GM19438 (cell line): ENCODE results near the gene SLCO2A1.

Source experiments
- ATAC-seq: cut with Tn5 transposase; IDR thresholded peaks from one replicate; pipeline ENCODE4 v1.9.1; 2021; ENCODE audit warnings: low read depth; ENCODE audit not compliant: unreplicated experiment

Gene SLCO2A1

DNA sequence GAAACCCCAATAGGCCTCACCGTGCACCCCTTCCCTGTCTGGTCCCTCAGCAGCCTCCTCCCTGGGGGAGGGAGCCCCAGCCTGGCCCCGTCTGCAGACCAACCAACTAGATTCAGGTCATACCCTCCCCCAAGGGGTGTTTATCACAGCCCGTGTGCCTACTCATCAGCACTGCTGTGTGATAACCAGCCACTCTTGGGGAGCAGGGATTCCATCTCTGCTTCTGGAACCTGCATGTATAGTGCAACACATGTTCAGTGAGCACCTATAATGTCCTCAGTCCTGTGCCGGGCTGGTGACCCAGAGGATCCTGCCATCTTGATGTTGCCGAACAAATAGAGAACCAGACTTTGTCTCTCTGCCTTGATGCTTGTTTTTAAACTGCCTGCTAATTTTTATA, 6.6 kb upstream of the SLCO2A1 start:
- no peak for ATAC-seq

DNA sequence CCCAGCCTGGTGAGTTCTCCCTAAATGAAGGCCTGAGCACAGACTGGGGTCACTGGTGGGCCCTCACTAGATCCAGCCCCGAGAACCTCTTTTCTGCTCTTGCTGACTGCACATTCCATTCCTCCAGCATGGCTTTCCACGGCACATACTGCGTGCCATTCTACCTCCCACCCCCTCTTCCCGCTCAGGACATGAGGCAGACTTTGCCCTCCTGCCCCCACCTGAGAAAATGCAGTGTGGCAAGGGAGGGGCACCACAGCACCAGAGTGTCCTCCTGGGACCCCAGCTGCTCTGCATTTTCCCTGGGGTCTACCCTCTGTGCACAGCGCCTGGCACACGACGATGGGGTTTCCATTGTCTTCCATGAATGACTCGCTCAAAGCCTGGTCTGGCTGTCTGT, 6.1 kb upstream of the SLCO2A1 start:
- no peak for ATAC-seq

- ATAC-seq: no peak
These were observed 4.5 kb upstream of the SLCO2A1 start for GRCh38 chr3:134034005-134034785.

- ATAC-seq: no peak
These were observed 3.7 kb upstream of the SLCO2A1 start for GRCh38 chr3:134033315-134033996.

DNA sequence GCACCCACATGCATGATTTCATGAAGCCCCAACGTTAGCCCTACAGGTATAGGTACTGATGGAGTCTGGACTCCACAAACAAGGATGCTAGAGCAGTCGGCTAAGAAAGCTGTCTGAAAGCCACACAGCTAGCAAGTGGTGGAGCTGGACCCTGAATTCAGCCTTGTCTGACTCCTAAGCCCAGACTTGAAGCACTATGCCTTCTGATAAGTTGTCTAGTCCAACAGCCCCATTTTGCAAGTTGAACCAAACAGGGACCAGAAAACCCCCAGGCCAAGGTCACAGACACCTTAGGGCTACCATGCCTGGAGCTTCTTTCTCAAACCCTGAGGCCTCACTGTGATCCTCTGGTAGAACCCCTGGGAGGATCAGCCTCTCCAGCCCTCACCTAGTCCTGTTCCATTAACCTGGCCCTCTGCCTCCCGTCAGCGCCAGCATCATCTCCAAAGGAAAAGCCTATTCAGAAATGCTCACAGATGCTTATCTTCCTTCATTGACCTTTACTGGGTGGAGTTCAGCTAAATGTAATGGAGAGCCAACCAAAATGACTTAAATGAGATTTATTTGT, 1.7 kb upstream of the SLCO2A1 start:
- ATAC-seq: no peak

GRCh38 chr3:134030379-134031347, 938 bp upstream of the SLCO2A1 start:
- ATAC-seq: no peak

GRCh38 chr3:134029256-134029733, 430 bp downstream of the SLCO2A1 start:
- no peak for ATAC-seq

DNA sequence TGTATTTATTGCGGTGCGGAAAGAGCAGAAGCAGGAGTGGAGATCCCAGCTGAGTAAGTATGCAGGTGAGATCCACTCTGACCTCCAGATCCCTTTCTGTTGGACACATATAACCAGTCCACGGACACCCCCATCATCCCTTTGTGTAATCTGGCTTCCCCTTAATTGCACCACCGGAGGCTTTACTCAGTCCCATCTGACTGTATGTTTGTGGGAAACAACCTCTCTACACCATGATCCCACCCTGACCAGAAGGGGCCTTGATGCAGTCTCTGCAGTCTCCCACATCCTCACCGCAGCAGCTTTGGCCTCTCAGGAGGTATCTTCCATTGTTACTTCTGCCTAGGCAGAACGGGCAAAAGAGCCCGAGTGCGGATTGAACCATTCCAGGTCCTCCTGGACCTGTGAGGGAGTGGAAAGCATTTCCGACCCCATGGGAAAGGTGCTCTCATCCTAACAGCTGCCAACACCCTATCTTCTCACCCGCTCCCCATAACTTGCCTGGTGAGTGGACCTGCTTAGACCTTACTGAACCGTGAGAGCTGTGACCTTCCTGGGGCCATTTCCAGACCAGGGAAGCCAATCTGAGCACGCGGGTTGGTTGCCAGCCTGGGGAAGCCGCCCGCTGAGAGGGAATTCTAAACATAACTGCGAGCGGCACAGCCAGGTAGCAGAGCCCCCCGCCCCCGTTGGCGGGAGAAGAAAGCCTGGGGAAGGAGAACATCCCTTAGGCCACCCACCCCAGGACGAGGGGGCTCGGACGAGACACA, 1.1 kb downstream of the SLCO2A1 start:
- no peak for ATAC-seq

DNA sequence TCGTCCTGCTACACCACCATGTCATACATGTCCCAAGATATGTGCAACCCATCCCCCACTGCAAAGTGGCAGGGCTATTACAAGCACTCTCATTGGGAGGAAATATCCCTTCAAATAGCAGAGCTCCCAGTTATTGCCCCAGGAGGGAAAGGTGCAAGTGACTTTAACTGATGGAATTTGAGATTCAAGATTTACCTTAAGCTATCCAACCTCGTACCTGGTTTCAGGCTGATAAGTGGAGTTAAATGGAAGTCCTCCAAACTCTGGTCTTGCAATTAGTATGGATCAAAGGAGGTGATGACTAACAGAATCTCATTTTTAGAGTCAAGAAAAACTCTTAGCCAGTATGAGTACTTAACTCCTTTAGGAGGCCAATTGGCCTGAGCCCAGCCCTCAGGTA, 2.1 kb downstream of the SLCO2A1 start:
- ATAC-seq: no peak

GRCh38 chr3:134020135-134020680, 9.5 kb downstream of the SLCO2A1 start:
- ATAC-seq: no peak

GRCh38 chr3:134018850-134019249, 10.9 kb downstream of the SLCO2A1 start:
- no peak for ATAC-seq

DNA sequence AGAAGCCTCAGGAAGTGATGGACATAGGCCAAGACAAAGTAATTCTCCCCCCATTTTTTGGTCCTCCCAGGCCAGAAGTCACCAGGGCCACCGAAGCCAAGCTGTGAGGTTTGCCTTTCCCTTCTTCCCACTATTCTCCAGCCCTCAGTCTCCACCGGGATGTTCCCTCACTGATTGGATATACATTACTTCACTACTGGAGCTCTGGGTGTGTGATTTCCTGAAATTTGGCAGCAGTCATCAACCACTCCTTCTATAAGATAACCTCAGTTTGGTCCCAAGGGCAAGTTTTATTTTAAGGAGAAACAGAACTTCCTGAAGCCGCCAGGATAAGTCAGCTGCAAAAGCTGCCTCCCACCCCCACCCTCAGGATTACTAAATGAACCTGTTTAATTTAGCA, 11.3 kb downstream of the SLCO2A1 start:
- no peak for ATAC-seq

GRCh38 chr3:134017490-134017889, 12.2 kb downstream of the SLCO2A1 start:
- ATAC-seq: no peak

DNA sequence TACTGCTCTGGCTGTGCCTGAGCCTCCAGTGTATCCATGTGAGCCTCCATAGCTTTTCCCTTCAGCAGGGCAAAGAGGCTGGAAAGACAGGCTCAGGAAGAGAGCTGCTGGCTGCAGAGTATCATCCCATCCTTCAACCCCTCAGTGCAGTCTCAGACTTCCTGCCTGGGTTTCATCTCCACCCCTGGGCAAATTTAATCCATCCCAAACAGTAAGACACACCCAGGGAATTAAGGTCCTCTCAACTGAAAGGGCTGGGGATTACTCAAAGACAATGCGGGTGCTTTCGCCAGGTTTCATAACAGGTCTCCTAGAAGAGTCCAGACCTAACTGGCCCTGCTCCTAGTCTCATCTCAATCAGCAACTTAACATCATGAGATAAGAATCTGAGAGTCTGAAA, 15.5 kb downstream of the SLCO2A1 start:
- no peak for ATAC-seq

DNA sequence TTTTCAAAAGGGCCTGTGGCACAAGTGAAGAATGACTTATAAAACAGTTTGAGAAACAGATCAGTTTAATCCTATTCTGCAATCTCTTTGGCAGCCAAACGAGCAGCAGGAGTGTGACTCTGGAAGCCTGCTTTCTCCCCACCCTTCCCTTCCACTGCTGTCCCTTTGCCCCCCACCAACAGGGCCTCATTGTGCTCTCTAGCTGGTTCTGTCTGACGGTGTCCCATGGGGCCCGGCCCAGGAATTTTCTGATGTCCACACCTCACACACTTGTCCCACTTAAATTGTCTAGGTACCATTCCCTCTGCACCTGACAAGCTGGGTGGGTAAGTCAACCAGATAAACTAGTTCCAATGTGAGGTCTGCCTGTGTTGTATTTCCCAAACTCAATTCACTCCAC, 16.4 kb downstream of the SLCO2A1 start:
- ATAC-seq: no peak

- ATAC-seq: no peak
These were observed 20.3 kb downstream of the SLCO2A1 start for GRCh38 chr3:134009345-134010000.

GRCh38 chr3:134008630-134009156, 21.0 kb downstream of the SLCO2A1 start:
- ATAC-seq: no peak

DNA sequence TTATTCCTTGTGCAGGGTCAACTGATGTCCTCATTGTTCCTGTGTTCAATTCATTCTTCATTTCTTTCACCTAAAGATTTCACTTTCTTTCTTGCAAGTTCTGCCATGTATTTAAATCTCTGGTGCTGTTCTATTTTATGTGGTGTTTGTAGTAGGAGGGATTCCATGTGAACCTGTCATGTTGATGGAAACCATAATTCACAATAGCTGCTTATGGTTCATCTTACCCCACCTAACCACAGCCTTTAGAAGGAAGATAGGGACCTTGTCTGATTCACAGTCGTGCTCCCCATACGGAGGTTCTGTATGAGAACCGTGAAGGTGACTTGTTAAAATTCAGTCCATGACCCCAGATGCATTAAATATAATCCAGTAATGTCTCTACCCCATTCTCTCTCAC, 21.9 kb downstream of the SLCO2A1 start:
- ATAC-seq: no peak

GRCh38 chr3:134004841-134005240, 24.9 kb downstream of the SLCO2A1 start:
- ATAC-seq: no peak
